Limb (tissue), 2 donors: ENCODE results near the gene MACROH2A1.
A peak's percentile ranks its signal among the peaks of the same experiment; 100 is the strongest.

ENCODE experiments used
- DNase-seq, 2 donors: peaks; one replicate each; pipeline ENCODE4 v3.0.0-alpha.2; 2016; ENCODE audit errors: extremely low spot score in 2 of 2

The MACROH2A1 gene

GRCh38 chr5:135319458-135319857, 79.6 kb downstream of the MACROH2A1 start:
- no peak for DNase-seq

GRCh38 chr5:135318924-135319323, 80.1 kb downstream of the MACROH2A1 start:
- no peak for DNase-seq

GRCh38 chr5:135318037-135318436, 81.0 kb downstream of the MACROH2A1 start:
- DNase-seq: no peak

- no peak for DNase-seq
Measured at GRCh38 chr5:135317286-135317685, 81.7 kb downstream of the MACROH2A1 start.

GRCh38 chr5:135315386-135315785, 83.6 kb downstream of the MACROH2A1 start:
- DNase-seq: no peak

GRCh38 chr5:135313946-135314345, 85.1 kb downstream of the MACROH2A1 start:
- DNase-seq: no peak

- DNase-seq: no peak
Measured at GRCh38 chr5:135313405-135313804, 85.6 kb downstream of the MACROH2A1 start.

- DNase-seq: no peak
Measured at GRCh38 chr5:135312255-135312935, 86.6 kb downstream of the MACROH2A1 start.

GRCh38 chr5:135310328-135310989, 88.6 kb downstream of the MACROH2A1 start:
- DNase-seq: no peak

- no peak for DNase-seq
Measured at GRCh38 chr5:135309391-135310327, 89.4 kb downstream of the MACROH2A1 start.

GRCh38 chr5:135308752-135309151, 90.3 kb downstream of the MACROH2A1 start:
- DNase-seq: no peak

GRCh38 chr5:135308245-135308644, 90.8 kb downstream of the MACROH2A1 start:
- DNase-seq: no peak

GRCh38 chr5:135307143-135307903, 91.7 kb downstream of the MACROH2A1 start:
- no peak for DNase-seq

- no peak for DNase-seq
Measured at GRCh38 chr5:135306557-135306956, 92.5 kb downstream of the MACROH2A1 start.

- peak; percentile 50 to 72 for DNase-seq
Measured at GRCh38 chr5:135304352-135305221, 94.4 kb downstream of the MACROH2A1 start.

- DNase-seq: peak in 1 of 2 donors; percentile 34
Measured at GRCh38 chr5:135303582-135304173, 95.4 kb downstream of the MACROH2A1 start.

- no peak for DNase-seq
Measured at GRCh38 chr5:135296900-135297816, 101.9 kb downstream of the MACROH2A1 start.

- no peak for DNase-seq
Measured at GRCh38 chr5:135295852-135296251, 103.2 kb downstream of the MACROH2A1 start.

GRCh38 chr5:135294793-135295192, 104.2 kb downstream of the MACROH2A1 start:
- DNase-seq: no peak
